Activated T-cell treated with anti-CD3 and anti-CD28 coated beads for 4 hours (primary cell): ENCODE data around the gene LSM14B.

Experiments used
- DNase-seq: peaks from one replicate; pipeline ENCODE4 v3.0.0-alpha.2; 2020

Gene LSM14B

GRCh38 chr20:62133051-62133845 lies 11.0 kb downstream of the LSM14B start:
- DNase-seq, result no peak

GRCh38 chr20:62133864-62134263 lies 11.6 kb downstream of the LSM14B start:
- no peak for DNase-seq

GRCh38 chr20:62134735-62135231 lies 12.5 kb downstream of the LSM14B start:
- no peak for DNase-seq

- DNase-seq, result no peak
These were observed 13.4 kb downstream of the LSM14B start for GRCh38 chr20:62135573-62136266.

GRCh38 chr20:62136283-62137091 lies 14.2 kb downstream of the LSM14B start:
- peak; percentile 52 for DNase-seq

GRCh38 chr20:62137092-62137384 lies 14.8 kb downstream of the LSM14B start:
- DNase-seq, result no peak

- DNase-seq, result no peak
These were observed 15.4 kb downstream of the LSM14B start for GRCh38 chr20:62137478-62138203.

- DNase-seq, result no peak
These were observed 15.9 kb downstream of the LSM14B start for GRCh38 chr20:62138204-62138543.

- DNase-seq, result no peak
These were observed 16.6 kb downstream of the LSM14B start for GRCh38 chr20:62138912-62139311.

- DNase-seq, result no peak
These were observed 17.4 kb downstream of the LSM14B start for GRCh38 chr20:62139636-62140035.

- no peak for DNase-seq
These were observed 18.7 kb downstream of the LSM14B start for GRCh38 chr20:62141043-62141396.

GRCh38 chr20:62141397-62142251 lies 19.3 kb downstream of the LSM14B start:
- no peak for DNase-seq

GRCh38 chr20:62142252-62143080 lies 20.2 kb downstream of the LSM14B start:
- no peak for DNase-seq

- peak; percentile 73 for DNase-seq
These were observed 21.0 kb downstream of the LSM14B start, which contains the start of the genes PSMA7 and SS18L1 for GRCh38 chr20:62143081-62143956. PSMA7 (minus strand) TSS chr20:62143394; CDS start chr20:62143303, 91 bp downstream. SS18L1 (plus strand) TSS chr20:62143769; CDS start chr20:62143821, 52 bp downstream.

- peak; percentile 37 for DNase-seq
These were observed 21.9 kb downstream of the LSM14B start for GRCh38 chr20:62143957-62144825.

GRCh38 chr20:62145688-62146018 lies 23.4 kb downstream of the LSM14B start:
- no peak for DNase-seq

GRCh38 chr20:62146019-62146755 lies 23.9 kb downstream of the LSM14B start:
- DNase-seq, result no peak

GRCh38 chr20:62147125-62147524 lies 24.9 kb downstream of the LSM14B start:
- DNase-seq, result no peak
